Activated CD8-positive, alpha-beta memory T cell treated with anti-CD3 and anti-CD28 coated beads, Interleukin-2, amount 50 U/mL, for 48 hours (primary cell): ENCODE measurements around the gene SNX25.
"Not testable (repeated sequence)": the region's sequence is repeated elsewhere in the genome, so short reads cannot be mapped to it uniquely, and the experiment has no call there.

Source experiments
- DNase-seq: peaks from one replicate; pipeline ENCODE4 v3.0.0-alpha.2; 2020

The SNX25 gene

DNA sequence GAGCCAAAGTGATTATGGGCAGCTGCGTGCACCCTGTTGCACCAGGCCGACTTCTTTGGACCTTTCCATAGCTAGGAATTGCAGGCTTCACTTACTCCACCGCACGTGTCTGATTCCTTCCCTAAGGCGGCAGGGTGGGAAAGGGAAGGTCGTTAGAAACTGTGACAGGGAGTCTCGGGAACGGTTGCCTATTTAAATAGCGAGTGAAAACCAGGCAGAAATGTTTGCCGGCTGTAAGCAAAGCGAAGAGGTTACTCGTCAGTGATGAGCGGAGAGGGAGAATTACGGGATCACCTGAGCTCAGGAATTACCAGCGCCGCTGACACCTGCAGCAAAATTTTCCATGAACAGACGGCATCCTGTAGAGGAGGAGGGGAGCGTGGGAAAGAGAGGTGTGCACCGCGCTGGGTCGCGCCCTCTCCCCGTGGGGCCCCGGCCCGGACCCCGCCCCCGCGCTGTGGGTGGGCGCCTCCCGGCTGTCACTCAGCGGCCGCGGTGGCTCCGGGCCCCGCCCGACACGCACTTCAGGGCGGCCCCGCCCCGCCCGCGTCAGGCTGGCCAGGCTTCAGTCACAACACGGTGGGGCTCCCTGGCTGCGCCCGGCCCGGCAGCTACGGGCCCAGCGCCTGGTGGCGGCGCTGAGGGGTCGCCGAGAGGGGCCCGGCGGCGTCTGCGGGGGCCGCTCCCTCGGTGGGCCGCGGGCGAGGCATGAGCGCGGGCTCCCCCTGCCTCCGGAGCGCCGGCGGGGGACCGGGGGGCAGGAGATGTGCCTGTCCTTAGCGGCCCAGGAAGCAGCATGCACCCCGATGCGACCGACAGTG, at the start of gene SNX25:
Gene SNX25, plus strand, starts transcription at position 568 of the 821 bp plus-strand sequence. Its CDS starts 229 bp downstream, at position 797.
- peak; percentile 93 for DNase-seq

DNA sequence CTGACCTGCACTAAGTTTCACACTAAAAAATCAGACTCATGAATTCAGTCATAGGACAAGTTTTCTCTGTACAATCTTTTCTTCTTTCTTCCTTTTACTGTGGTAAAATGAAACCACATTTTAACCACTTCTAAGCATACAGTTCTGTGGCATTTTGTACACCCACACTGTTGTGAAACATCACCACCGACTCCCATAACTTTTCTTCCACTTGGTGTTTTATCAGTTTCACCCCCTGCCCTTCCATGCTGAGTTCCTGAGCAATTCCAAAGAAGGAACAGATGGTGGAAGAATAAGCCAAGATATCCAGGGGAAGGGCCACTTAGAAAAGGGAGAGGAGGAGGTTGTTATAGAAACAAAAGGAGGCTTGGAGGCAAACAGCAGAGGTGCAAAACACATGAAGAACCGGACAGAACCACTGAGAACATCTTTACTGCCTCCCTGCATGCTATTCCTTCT, 43.8 kb upstream of the SNX25 start:
- no peak for DNase-seq

DNA sequence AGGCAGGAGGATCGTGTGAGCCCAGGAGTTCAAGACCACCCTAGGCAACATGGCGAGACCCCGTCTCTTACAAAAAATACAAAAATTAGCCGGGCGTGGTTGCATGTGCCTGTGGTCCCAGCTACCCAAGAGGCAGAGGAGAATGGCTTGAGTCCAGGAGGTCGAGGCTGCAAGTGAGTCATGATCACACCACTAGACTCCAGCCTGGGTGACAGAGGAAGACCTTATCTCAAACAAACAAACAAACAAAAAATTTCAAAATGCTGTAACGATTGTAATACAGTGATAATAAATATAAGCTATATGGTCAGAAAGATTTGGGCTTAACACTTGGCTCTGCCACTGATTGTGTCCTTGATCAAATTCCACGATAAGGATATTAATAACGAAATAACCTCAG, 42.2 kb upstream of the SNX25 start:
- DNase-seq = no peak

- no peak for DNase-seq
Observed at GRCh38 chr4:185171373-185172071, 37.9 kb upstream of the SNX25 start.

- DNase-seq = no peak
Observed at GRCh38 chr4:185179488-185179887, 29.9 kb upstream of the SNX25 start.

DNA sequence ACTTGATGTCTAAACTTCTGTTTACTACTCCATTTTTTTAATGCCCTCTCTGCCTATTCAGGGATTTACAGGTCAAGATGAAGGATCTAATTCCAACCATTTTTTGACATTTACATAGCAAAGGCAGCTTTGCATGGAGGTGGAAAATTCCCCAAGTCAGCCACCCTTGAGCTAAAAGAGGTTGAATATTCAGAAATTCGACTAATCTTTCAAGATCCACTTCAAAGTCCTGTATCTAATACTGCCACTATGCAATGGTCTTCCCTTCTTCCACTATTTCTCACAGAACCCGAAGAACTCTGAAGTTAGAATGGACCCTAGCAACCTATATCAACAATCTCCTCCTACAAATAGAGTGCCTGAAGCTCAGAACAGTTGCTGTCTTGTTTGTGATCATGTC, 27.2 kb upstream of the SNX25 start:
- no peak for DNase-seq

GRCh38 chr4:185183622-185184281, 25.6 kb upstream of the SNX25 start:
- DNase-seq = peak; percentile 78

DNA sequence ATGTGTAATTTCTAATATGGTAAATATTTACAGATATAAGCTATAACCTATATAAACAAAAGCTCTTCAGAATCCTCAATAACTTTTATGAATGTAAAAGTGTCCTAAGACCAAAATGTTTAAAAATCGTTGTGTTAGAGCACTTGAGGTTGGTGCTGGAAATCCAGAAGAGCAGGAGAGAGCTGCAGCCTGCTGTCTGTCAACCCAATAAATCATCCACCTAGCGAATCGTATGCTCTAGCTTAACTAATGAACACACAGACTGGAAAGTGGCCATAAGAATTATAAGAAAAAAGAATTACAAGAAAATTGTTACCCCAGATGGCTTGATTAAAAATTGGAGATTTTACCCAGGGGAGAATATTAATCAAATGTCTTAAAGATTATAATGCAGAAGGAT, 22.6 kb upstream of the SNX25 start:
- DNase-seq = no peak

DNA sequence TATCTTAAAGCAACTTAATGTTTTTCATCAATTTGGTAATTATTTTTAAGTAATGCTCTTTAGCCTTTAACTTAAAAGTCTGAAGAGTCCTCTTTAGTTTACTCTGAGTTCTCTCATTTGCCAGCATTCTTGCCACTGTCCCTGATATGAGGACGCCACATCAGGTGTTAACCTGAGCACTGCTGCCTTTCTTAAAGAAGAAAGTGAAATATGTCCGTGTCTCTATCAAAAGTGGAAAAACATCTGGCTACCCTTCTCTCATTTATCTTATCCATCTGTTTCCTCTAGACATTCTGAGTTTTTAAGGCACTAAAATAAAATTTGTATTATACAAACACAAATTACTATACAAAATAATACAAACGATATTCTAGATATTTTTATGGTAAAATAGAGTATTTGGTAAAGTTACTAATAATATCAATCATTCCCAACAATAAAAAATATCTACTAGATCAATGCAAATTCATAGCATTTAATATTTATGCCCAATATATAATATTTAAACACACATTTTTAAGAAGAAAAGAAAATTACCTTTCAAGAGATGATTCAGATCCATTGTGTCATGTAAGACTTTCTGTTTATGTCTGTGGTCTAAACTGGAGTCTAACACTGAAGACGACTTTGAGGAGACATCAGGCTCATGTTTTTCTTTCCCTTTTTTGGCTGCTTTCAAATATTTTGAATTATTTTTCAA, 19.6 kb upstream of the SNX25 start:
- DNase-seq = no peak

- DNase-seq = no peak
Observed at GRCh38 chr4:185190306-185190856, 19.0 kb upstream of the SNX25 start.

DNA sequence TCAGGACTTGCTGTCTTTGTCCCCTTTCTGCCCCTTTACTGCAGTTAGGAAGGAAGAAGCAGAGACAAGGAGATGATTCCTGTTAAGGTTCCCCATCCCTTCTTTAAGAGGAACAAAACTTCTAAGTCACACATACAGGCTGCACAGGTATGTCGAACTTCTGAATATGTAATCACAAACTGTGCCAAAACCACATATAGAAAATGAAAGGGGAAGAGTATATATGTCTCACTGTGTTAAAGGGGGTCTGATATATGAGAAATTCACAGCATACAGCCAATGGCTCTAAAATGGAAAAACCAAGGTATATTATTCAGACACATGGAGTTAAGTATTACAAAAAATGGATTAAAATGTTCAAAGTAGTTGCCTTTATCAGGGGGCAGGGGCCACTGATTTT, 17.3 kb upstream of the SNX25 start:
- DNase-seq = no peak

- no peak for DNase-seq
Observed at GRCh38 chr4:185194924-185195888, 14.2 kb upstream of the SNX25 start.

GRCh38 chr4:185196437-185196836, 13.0 kb upstream of the SNX25 start:
- no peak for DNase-seq

- not testable (repeated sequence) for DNase-seq
Observed at GRCh38 chr4:185198189-185198588, 11.2 kb upstream of the SNX25 start.

- DNase-seq = no peak
Observed at GRCh38 chr4:185201977-185202962, 7.1 kb upstream of the SNX25 start.

DNA sequence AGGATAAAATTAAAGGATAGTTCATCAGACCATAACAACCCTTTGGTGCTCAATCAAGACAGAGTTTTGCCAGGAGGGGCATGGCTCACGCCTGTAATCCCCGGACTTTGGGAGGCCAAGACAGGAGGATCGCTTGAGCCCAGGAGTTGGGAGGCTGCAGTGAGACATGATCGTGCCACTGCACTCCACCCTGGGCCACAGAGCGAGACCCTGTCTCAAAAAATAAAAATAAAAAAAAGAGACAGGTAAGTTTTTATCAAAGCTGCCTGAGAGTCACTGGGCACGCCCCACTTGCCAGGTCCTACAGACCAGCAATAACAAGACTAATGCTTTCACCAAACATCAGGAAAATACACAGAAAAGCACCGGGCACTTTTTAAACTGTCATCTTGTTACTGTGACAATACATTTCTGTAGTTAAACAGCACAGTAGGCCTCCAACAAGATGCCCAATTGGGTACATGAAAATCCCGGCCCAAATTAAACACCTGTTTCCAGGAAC, 6.4 kb upstream of the SNX25 start:
- no peak for DNase-seq

DNA sequence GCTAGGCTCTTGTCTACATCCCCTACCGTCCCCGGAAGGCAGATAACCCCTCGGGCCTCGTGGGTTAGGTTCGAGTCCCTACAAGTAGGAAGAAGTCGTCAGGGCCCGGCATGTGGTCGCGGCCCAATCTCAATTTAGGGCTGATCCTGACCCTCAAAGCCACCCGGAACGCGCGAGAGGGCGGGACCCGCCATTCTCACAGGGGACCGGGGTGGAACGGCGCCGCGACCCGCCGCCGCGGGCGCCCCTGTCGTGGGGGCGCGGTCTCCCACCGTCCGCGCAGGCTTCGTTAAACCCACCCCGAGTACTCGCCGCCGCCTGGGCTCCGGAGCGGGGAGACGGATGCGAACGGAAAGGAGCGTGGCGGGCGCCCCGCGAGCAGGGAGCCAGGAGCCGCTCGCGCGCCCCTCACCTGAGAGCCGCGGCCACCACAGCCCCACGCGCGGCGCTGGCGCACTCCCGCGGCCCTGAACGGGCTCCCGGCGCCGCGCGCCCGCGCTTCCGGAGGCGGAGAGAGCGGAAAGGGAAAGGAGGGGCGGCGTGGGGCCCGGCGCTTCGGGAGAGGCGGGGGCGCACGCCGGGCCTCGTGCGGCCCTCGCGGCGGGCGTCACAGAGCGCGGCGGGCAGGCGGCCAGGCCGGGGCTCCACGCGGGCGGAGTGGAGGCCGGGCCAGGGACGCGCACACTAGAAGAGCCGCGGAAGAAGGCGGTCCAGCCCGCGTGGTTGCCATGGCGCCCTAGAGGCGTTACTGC, 5.7 kb upstream of the SNX25 start, which contains the start of gene CFAP97:
Gene CFAP97, minus strand, starts transcription at position 515 of the 752 bp plus-strand sequence. CDS start 12,804 bp downstream, outside the sequence.
- DNase-seq = peak; percentile 87

DNA sequence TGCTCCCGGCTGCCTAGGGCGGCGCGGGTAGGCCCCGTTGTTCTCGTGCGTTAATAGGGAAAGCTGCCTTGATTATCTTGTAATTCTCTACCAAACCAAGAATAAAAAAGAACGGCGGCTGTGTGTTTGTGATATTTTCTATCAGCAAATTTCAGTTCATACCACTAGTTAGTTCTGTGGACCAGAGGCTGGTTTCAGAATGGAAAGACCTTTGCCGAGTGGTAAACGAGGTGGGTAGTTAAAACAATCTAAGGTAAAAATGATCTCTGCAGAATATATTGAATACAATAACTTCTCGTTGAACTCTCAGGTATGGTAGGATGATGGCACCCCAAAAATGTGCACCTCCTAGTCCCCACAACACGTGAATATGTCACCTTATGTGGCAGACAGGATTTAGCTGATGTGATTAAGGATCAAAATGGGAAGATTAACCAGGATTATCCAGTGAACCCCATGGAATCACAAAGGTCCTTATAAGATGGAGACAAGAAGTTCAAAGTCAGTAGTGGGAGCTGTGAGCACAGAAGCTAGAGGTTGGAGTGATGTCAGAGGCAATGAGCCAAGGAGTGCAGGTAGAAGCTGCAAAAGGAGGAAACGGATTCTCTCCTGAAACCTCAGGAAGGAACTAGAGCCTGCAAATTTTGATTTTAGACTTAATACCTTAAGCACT, 5.0 kb upstream of the SNX25 start:
- no peak for DNase-seq
